GM18909 (cell line): ENCODE measurements around the gene DOCK6.

Experiments used
- ATAC-seq: cut with Tn5 transposase; IDR thresholded peaks from one replicate; pipeline ENCODE4 v1.9.1; 2021; ENCODE audit warnings: mild to moderate bottlenecking; ENCODE audit not compliant: unreplicated experiment, poor library complexity

The DOCK6 gene

GRCh38 chr19:11274533-11275086 lies 12.3 kb upstream of the DOCK6 start:
- ATAC-seq: no peak

GRCh38 chr19:11273989-11274388 lies 11.7 kb upstream of the DOCK6 start:
- ATAC-seq: no peak

GRCh38 chr19:11273296-11273695 lies 11.0 kb upstream of the DOCK6 start:
- no peak for ATAC-seq

- no peak for ATAC-seq
These were observed 7.1 kb upstream of the DOCK6 start for GRCh38 chr19:11269408-11269807.

GRCh38 chr19:11268783-11269267 lies 6.5 kb upstream of the DOCK6 start:
- no peak for ATAC-seq

GRCh38 chr19:11267316-11268085 lies 5.2 kb upstream of the DOCK6 start:
- no peak for ATAC-seq

GRCh38 chr19:11265785-11266236 lies 3.5 kb upstream of the DOCK6 start:
- no peak for ATAC-seq

- no peak for ATAC-seq
These were observed 3.0 kb upstream of the DOCK6 start for GRCh38 chr19:11265177-11265784.

GRCh38 chr19:11264452-11265176 lies 2.3 kb upstream of the DOCK6 start:
- no peak for ATAC-seq

- no peak for ATAC-seq
These were observed 1.4 kb upstream of the DOCK6 start for GRCh38 chr19:11263726-11264125.

GRCh38 chr19:11261431-11261970 lies 823 bp downstream of the DOCK6 start:
- no peak for ATAC-seq

- ATAC-seq: no peak
These were observed 1.3 kb downstream of the DOCK6 start for GRCh38 chr19:11260996-11261395.

- no peak for ATAC-seq
These were observed 4.4 kb downstream of the DOCK6 start for GRCh38 chr19:11257846-11258380.

- no peak for ATAC-seq
These were observed 6.1 kb downstream of the DOCK6 start for GRCh38 chr19:11256189-11256588.

- no peak for ATAC-seq
These were observed 7.7 kb downstream of the DOCK6 start for GRCh38 chr19:11254666-11255065.

- no peak for ATAC-seq
These were observed 9.5 kb downstream of the DOCK6 start for GRCh38 chr19:11252665-11253355.

- no peak for ATAC-seq
These were observed 10.5 kb downstream of the DOCK6 start for GRCh38 chr19:11251650-11252314.

- no peak for ATAC-seq
These were observed 11.1 kb downstream of the DOCK6 start for GRCh38 chr19:11251217-11251616.

GRCh38 chr19:11248852-11249251 lies 13.5 kb downstream of the DOCK6 start:
- no peak for ATAC-seq
